K562 (cell line): Measurements from ENCODE around the gene SETMAR. TPM values are rescaled to one million over a fixed set of nuclear protein-coding genes. Genes with fewer than 3 reads are reported as not detected.

Experiments used
- ARHGAP35 ChIP-seq: fragments of 450-650 bp; IDR thresholded peaks from 2 replicates; pipeline ENCODE4 v1.6.1; 2018; ENCODE audit not compliant: partially characterized antibody
- ASH1L ChIP-seq: fragments of 450-650 bp; IDR thresholded peaks from 2 replicates; pipeline ENCODE4 v1.6.1; 2018; ENCODE audit warnings: borderline replicate concordance, mild to moderate bottlenecking, low read depth; ENCODE audit not compliant: partially characterized antibody
- BRF1 ChIP-seq: IDR thresholded peaks from 3 replicates; pipeline ENCODE4 v1.6.1; 2011; ENCODE audit warnings: borderline replicate concordance, mild to moderate bottlenecking; ENCODE audit not compliant: insufficient read length; ENCODE audit errors: extremely low read depth
- CHCHD3 ChIP-seq: fragments of 250-450 bp; sonication (Bioruptor Pico); IDR thresholded peaks from 2 replicates; pipeline ENCODE4 v2.1.2; 2022; ENCODE audit warnings: mild to moderate bottlenecking
- DMBX1 ChIP-seq: fragments of 250-450 bp; sonication (Bioruptor Pico); IDR thresholded peaks from 2 replicates; pipeline ENCODE4 v1.8.0; 2022; ENCODE audit warnings: inconsistent platforms, mild to moderate bottlenecking, moderate library complexity, borderline replicate concordance
- GATA2 ChIP-seq: sonication (generic); formaldehyde crosslinking; IDR thresholded peaks from 2 replicates; pipeline ENCODE4 v1.4.0; 2020; ENCODE audit warnings: mild to moderate bottlenecking, missing genetic modification reagents
- GTF2B ChIP-seq: IDR thresholded peaks from 2 replicates; pipeline ENCODE4 v1.6.1; 2011; ENCODE audit not compliant: insufficient read length; ENCODE audit errors: extremely low read depth
- HMG20A ChIP-seq: fragments of 450-650 bp; formaldehyde crosslinking; conservative IDR thresholded peaks from 2 replicates; pipeline ENCODE4 v1.4.0; 2020; ENCODE audit warnings: mild to moderate bottlenecking, mixed read lengths
- KLF13 ChIP-seq: fragments of 450-650 bp; IDR thresholded peaks from 2 replicates; pipeline ENCODE4 v1.6.1; 2016; ENCODE audit warnings: missing genetic modification characterization, low read depth, mild to moderate bottlenecking, missing compliant biosample characterization, moderate library complexity, borderline replicate concordance
- MCM2 ChIP-seq: fragments of 450-650 bp; IDR thresholded peaks from 2 replicates; pipeline ENCODE4 v1.6.1; 2017; ENCODE audit warnings: low read depth, mild to moderate bottlenecking
- PML ChIP-seq: IDR thresholded peaks from 2 replicates; pipeline ENCODE4 v1.6.1; 2012; ENCODE audit warnings: low read length, inconsistent platforms
- RBFOX2 ChIP-seq: fragments of 200-400 bp; formaldehyde crosslinking; IDR thresholded peaks from 2 replicates; pipeline ENCODE4 v1.6.1; 2017; ENCODE audit warnings: low read depth, mild to moderate bottlenecking, low read length, moderate library complexity
- SMARCA5 ChIP-seq: fragments of 450-650 bp; IDR thresholded peaks from 2 replicates; pipeline ENCODE4 v1.6.1; 2016
- SRSF1 ChIP-seq: fragments of 200-400 bp; formaldehyde crosslinking; IDR thresholded peaks from 2 replicates; pipeline ENCODE4 v1.6.1; 2017; ENCODE audit warnings: mild to moderate bottlenecking, low read depth, low read length, moderate library complexity
- SRSF7 ChIP-seq: fragments of 200-400 bp; formaldehyde crosslinking; optimal IDR thresholded peaks from 2 replicates; pipeline ENCODE3; 2017; ENCODE audit warnings: mild to moderate bottlenecking, low read depth, low read length
- THRB ChIP-seq: fragments of 450-650 bp; formaldehyde crosslinking; conservative IDR thresholded peaks from 2 replicates; pipeline ENCODE4 v1.4.0; 2022; ENCODE audit warnings: mild to moderate bottlenecking, missing genetic modification characterization
- ZBTB12 ChIP-seq: fragments of 250-450 bp; sonication (Bioruptor Pico); IDR thresholded peaks from 2 replicates; pipeline ENCODE4 v1.4.0; 2020
- ZBTB49 ChIP-seq: sonication (generic); formaldehyde crosslinking; IDR thresholded peaks from 2 replicates; pipeline ENCODE4 v1.8.0; 2022; ENCODE audit warnings: missing genetic modification reagents, mild to moderate bottlenecking, borderline replicate concordance
- ZBTB8A ChIP-seq: fragments of 450-650 bp; IDR thresholded peaks from 2 replicates; pipeline ENCODE4 v1.6.1; 2018; ENCODE audit warnings: mild to moderate bottlenecking, moderate library complexity; ENCODE audit not compliant: partially characterized antibody
- ZNF239 ChIP-seq: fragments of 250-450 bp; sonication (Bioruptor Pico); IDR thresholded peaks from 2 replicates; pipeline ENCODE4 v1.4.0; 2020; ENCODE audit warnings: mild to moderate bottlenecking
- ZNF511 ChIP-seq: sonication (generic); formaldehyde crosslinking; IDR thresholded peaks from 2 replicates; pipeline ENCODE4 v1.8.0; 2022; ENCODE audit warnings: mild to moderate bottlenecking, missing genetic modification reagents
- ZNF696 ChIP-seq: fragments of 250-450 bp; sonication (Bioruptor Pico); conservative IDR thresholded peaks from 2 replicates; pipeline ENCODE4 v1.4.0; 2020; ENCODE audit warnings: mild to moderate bottlenecking, moderate library complexity
- polyA plus RNA-seq, 8 experiments: library from polyadenylated mRNA; depleted of rRNA in 4 of 8; stranded (reverse) in 5 of 8; unstranded in 3 of 8; fragments of >200 nt; fragmentation: Nextera tagmentation in 2 of 8; fragmentation: Illumina TruSeq in 1 of 8; extraction: Ambion mirVana in 2 of 8; extraction: Trizol in 1 of 8; gene quantifications; 2 replicates each; pipeline versions ENCODE4 v1.2.1 to v1.2.3, GENCODE V29; 2011 to 2014; ENCODE audit warnings: inconsistent platforms in 1 of 8, missing spikeins in 1 of 8
- total RNA-seq, 7 experiments: library from RNA; depleted of rRNA in 6 of 7; stranded (reverse); fragments of >200 nt in 6 of 7; fragmentation: Illumina TruSeq in 2 of 7; extraction: Trizol in 2 of 7; gene quantifications; 2 replicates each; pipeline versions ENCODE4 v1.2.1 to v1.2.3, GENCODE V29; 2011 to 2021; ENCODE audit warnings: low replicate concordance in 1 of 7

SETMAR gene
- total and polyA plus RNA-seq, 9 of the 15 experiments (the other 6 are each of a cell fraction or from before 2014, with no cell fraction given), result 5.5 to 25.1 (median 18.2) TPM

- TF ChIP-seq GTF2B (no peak), ZBTB12 (CRISPR knock-in tag) (peak; percentile 55; the same call in 1 of the 2 replicates), KLF13 (tag) (peak; percentile 74), THRB (CRISPR knock-in tag) (peak; percentile 80), ZBTB8A (no peak), SRSF7 (no peak), MCM2 (no peak), SMARCA5 (no peak), SRSF1 (no peak), ASH1L (no peak), CHCHD3 (CRISPR knock-in tag) (no peak), ZNF696 (CRISPR knock-in tag) (no peak), ZBTB49 (no peak; the same call in 1 of the 2 replicates), ARHGAP35 (no peak), DMBX1 (CRISPR knock-in tag) (peak; percentile 66; the same call in 1 of the 2 replicates), ZNF511 (CRISPR knock-in tag) (0 out of 2 replicates have a peak, but pooled peaks have one; percentile 35), ZNF239 (peak; percentile 52), HMG20A (no peak), PML (peak; percentile 79; the same call in 1 of the 2 replicates), BRF1 (no peak), RBFOX2 (peak; percentile 95), GATA2 (CRISPR knock-in tag) (no peak)
Observed at GRCh38 chr3:4303187-4304123, at the start of gene SETMAR (continued).
